ENCODE results near the gene STK4.

GRCh38 chr20:44969300-44969894, 3.1 kb downstream of the STK4 start:
- no peak for TF ChIP-seq CTCF (IDR thresholded peaks at IDR 0.05)
- no peak for TF ChIP-seq POLR2A (IDR thresholded peaks at IDR 0.05)

All from gastroesophageal sphincter (tissue), 3 donors.